Smooth muscle cell (in vitro differentiated cells): Measurements from ENCODE around the gene MAP6D1. TPM values are rescaled to one million over a fixed set of nuclear protein-coding genes. Genes with fewer than 3 reads are reported as not detected.

Experiments used
- DNase-seq: peaks from one replicate; lab custom pipeline; 2025; ENCODE audit not compliant: unreplicated experiment; lab: John Stamatoyannopoulos, UW
- H2AFZ ChIP-seq: fragments of 200-600 bp; sonication (generic); 2 replicates; pipeline ENCODE4 v1.6.0; 2016; ENCODE audit warnings: antibody characterized with exemption, low read depth, mild to moderate bottlenecking
- H3F3A ChIP-seq: fragments of 200-600 bp; sonication (generic); 2 replicates; pipeline ENCODE4 v1.6.0; 2017; ENCODE audit warnings: antibody characterized with exemption, low read depth
- H3K27ac ChIP-seq: fragments of 200-600 bp; sonication (generic); 2 replicates; pipeline ENCODE4 v1.5.1; 2016; ENCODE audit warnings: low read depth, mild to moderate bottlenecking
- H3K27me3 ChIP-seq: fragments of 200-600 bp; sonication (generic); 2 replicates; pipeline ENCODE4 v1.6.1; 2016; ENCODE audit warnings: low read depth, mild to moderate bottlenecking
- H3K36me3 ChIP-seq: fragments of 200-600 bp; sonication (generic); 2 replicates; pipeline ENCODE4 v1.5.1; 2016; ENCODE audit warnings: low read depth
- H3K4me1 ChIP-seq: fragments of 200-600 bp; sonication (generic); 2 replicates; pipeline ENCODE4 v1.5.1; 2016; ENCODE audit warnings: low read depth
- H3K4me2 ChIP-seq: fragments of 200-600 bp; sonication (generic); 2 replicates; pipeline ENCODE4 v1.6.0; 2016; ENCODE audit warnings: mild to moderate bottlenecking
- H3K4me3 ChIP-seq: fragments of 200-600 bp; sonication (generic); 2 replicates; pipeline ENCODE4 v1.5.1; 2016; ENCODE audit warnings: mild to moderate bottlenecking
- H3K79me2 ChIP-seq: fragments of 200-600 bp; sonication (generic); 2 replicates; pipeline ENCODE4 v1.6.0; 2016; ENCODE audit warnings: low read depth, mild to moderate bottlenecking
- H3K9ac ChIP-seq: fragments of 200-600 bp; sonication (generic); 2 replicates; pipeline ENCODE4 v1.6.0; 2016; ENCODE audit warnings: low read depth
- H3K9me3 ChIP-seq: fragments of 200-600 bp; sonication (generic); replicated peaks from 2 replicates; pipeline ENCODE4 v1.5.1; 2016; ENCODE audit warnings: low read depth
- H4K20me1 ChIP-seq: fragments of 200-600 bp; sonication (generic); 2 replicates; pipeline ENCODE4 v1.6.0; 2016; ENCODE audit warnings: low read depth
- WGBS: methylation state at CpG from one replicate; pipeline ENCODE4 v1.1.7; 2016; ENCODE audit warnings: low lambda C conversion rate; 5-methylcytosine and 5-hydroxymethylcytosine counted together
- polyA plus RNA-seq: library from polyadenylated mRNA; unstranded; fragments of >200 nt; fragmentation: Nextera tagmentation; extraction: Ambion mirVana; gene quantifications from 2 replicates; pipeline ENCODE4 v1.2.1, GENCODE V29; 2016
- total RNA-seq: library from RNA; depleted of rRNA; stranded (reverse); fragments of >200 nt; gene quantifications from 2 replicates; pipeline ENCODE4 v1.2.3, GENCODE V29; 2014
- TF ChIP-seq, protein P1 (sequence below): fragments of 200-600 bp; sonication (generic); IDR thresholded peaks from 2 replicates; pipeline ENCODE4 v1.5.1; 2017; ENCODE audit warnings: borderline replicate concordance, mild to moderate bottlenecking, antibody characterized with exemption; ENCODE audit not compliant: insufficient read depth, poor library complexity, severe bottlenecking

The MAP6D1 gene
- total and polyA plus RNA-seq, 2 experiments from 2014 or later = 2.4 to 3.8 TPM

DNA sequence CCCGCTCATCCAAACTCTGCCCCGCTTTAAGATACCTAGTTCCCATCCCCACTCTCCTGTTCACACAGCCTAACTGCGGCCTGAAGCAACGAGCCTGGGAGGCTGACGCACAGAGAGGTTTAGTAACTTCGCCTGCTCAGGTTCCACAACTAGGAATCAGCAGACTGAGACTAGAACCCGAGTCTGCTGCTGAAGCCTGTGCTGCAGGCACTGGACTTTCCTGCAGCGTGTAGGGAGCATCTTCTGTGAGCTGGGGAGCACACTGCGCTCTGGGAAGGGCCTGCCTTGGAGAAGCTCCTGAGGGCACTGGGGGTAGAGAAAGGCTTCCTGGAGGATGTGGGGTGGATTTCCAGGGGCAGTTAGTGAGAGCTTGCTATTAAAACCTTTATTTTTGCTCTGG is 4.8 kb upstream of the MAP6D1 start:
- Histone ChIP-seq H3K9me3 (no peaks in the 10 kb centered on the region), H3K4me3 (no peak overlapping the region), H3K4me2 (no peak overlapping the region), H3K27ac (no peak overlapping the region), H4K20me1 (peaks cover 9% of the 10 kb centered on the region), H3K27me3 (no peaks in the 10 kb centered on the region), H3K79me2 (no peaks in the 10 kb centered on the region), H3F3A (no peaks in the 10 kb centered on the region), H3K9ac (no peak overlapping the region), H3K4me1 (no peaks in the 10 kb centered on the region), H2AFZ (no peak overlapping the region), H3K36me3 (no peaks in the 10 kb centered on the region)
- 97% methylated on average over 9 of the region's 9 CpGs for WGBS
- DNase-seq = no peak
- TF ChIP-seq, protein P1, sequence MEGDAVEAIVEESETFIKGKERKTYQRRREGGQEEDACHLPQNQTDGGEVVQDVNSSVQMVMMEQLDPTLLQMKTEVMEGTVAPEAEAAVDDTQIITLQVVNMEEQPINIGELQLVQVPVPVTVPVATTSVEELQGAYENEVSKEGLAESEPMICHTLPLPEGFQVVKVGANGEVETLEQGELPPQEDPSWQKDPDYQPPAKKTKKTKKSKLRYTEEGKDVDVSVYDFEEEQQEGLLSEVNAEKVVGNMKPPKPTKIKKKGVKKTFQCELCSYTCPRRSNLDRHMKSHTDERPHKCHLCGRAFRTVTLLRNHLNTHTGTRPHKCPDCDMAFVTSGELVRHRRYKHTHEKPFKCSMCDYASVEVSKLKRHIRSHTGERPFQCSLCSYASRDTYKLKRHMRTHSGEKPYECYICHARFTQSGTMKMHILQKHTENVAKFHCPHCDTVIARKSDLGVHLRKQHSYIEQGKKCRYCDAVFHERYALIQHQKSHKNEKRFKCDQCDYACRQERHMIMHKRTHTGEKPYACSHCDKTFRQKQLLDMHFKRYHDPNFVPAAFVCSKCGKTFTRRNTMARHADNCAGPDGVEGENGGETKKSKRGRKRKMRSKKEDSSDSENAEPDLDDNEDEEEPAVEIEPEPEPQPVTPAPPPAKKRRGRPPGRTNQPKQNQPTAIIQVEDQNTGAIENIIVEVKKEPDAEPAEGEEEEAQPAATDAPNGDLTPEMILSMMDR = no peak

DNA sequence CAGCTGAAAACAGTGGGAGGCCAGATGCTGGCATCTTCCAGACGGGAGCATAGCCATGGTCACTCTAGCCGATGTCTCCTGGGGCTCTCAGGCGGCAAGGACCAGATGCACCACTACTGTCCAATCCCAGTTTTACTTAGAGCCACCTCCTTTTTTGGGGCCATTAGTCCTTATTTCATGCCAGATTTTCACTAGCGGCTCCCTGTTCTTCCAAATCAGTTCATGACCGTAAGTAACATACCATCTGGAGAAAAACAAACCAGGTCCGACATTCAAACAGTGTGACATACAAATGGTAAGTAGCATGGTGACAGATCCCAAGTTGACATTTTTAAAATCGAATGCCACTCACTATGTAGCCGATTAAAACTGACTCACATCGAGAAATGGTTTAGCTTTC is 4.1 kb upstream of the MAP6D1 start:
- TF ChIP-seq, protein P1 = no peak
- no peaks in the 10 kb centered on the region for H3K79me2 ChIP-seq
- H3K4me1 ChIP-seq = peaks cover 1% of the 10 kb centered on the region
- H3K9ac ChIP-seq = no peak overlapping the region
- no peak overlapping the region for H3K27ac ChIP-seq
- H3K36me3 ChIP-seq = no peaks in the 10 kb centered on the region
- H2AFZ ChIP-seq = no peak overlapping the region
- 99% methylated on average over 9 of the region's 9 CpGs for WGBS
- no peaks in the 10 kb centered on the region for H3K27me3 ChIP-seq
- no peak overlapping the region for H3K4me2 ChIP-seq
- DNase-seq = no peak
- peaks cover 9% of the 10 kb centered on the region for H4K20me1 ChIP-seq
- H3F3A ChIP-seq = no peaks in the 10 kb centered on the region
- no peaks in the 10 kb centered on the region for H3K9me3 ChIP-seq
- no peak overlapping the region for H3K4me3 ChIP-seq

DNA sequence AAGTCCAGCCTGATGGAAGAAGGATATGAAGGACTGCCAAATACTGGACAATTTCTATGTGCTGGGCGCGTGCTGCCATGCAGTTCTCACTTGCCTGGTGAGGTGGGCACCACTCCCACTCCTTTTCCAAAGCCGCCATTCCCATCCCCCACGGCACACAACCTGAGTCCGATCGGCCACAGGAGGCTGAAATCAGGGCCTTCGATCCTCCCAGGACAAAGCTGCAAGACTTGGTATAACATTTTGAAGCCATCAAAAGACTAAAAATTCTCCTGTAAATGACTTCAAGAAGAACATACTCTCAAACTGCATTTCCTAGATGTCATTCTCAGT is 3.1 kb upstream of the MAP6D1 start:
- Histone ChIP-seq H3K36me3 (no peaks in the 10 kb centered on the region), H4K20me1 (peaks cover 9% of the 10 kb centered on the region), H3K79me2 (no peaks in the 10 kb centered on the region), H3K9ac (no peak overlapping the region), H2AFZ (no peak overlapping the region), H3K27me3 (no peaks in the 10 kb centered on the region), H3K4me3 (no peak overlapping the region), H3K9me3 (no peaks in the 10 kb centered on the region), H3K4me1 (peaks cover 7% of the 10 kb centered on the region), H3K4me2 (no peak overlapping the region), H3K27ac (no peak overlapping the region), H3F3A (no peaks in the 10 kb centered on the region)
- TF ChIP-seq, protein P1 = no peak
- 93% methylated on average over 7 of the region's 7 CpGs for WGBS
- no peak for DNase-seq

DNA sequence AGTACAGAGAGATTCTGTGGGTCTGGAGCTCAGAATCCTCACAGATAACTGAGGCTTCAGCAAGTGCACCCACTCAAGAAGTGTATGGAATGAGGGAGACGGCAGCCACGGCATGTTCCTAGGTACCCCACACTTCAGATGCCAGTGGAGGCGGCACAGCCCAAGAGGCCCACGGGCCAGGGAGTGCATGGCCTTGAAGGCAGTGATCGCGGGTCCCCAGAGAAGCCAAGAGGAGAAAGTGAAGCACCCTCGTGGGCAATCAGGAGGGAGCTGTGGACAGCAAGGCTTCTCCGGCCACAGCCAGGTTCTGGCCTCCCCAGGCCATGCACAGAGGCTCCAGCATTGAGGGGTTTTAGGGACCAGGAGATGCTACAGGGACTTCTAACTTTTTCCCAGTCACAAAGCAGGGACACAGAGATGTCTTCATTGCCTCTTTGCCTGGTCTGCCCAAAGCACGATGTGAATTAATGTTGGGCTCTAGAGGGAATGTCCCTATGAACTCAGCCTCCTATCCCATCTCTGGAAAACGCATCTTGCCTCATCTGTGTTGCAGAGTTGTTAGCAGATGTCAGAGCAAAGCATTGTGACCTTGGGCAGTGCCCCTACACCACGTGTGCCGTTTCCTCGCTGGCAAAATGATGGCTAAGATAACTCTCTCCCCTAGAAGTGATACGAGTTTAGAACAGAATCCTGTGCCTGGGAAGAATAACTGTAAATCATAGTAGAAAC is 2.6 kb upstream of the MAP6D1 start:
- Histone ChIP-seq H3K4me3 (no peak overlapping the region), H3K27ac (no peak overlapping the region), H2AFZ (no peak overlapping the region), H3K4me2 (no peak overlapping the region), H3K9ac (no peak overlapping the region), H4K20me1 (peaks cover 9% of the 10 kb centered on the region), H3K36me3 (no peaks in the 10 kb centered on the region), H3K79me2 (no peaks in the 10 kb centered on the region), H3K27me3 (no peaks in the 10 kb centered on the region), H3K4me1 (peaks cover 7% of the 10 kb centered on the region), H3F3A (no peaks in the 10 kb centered on the region), H3K9me3 (no peaks in the 10 kb centered on the region)
- no peak for DNase-seq
- TF ChIP-seq, protein P1 = no peak
- WGBS = 96% methylated on average over 14 of the region's 14 CpGs
